ENCODE results near the gene MUC4.

- no peak for TF ChIP-seq CTCF (IDR thresholded peaks at IDR 0.05)
- TF ChIP-seq ZFX (IDR thresholded peaks at IDR 0.05; ENCODE audit: borderline replicate concordance), result no peak
Measured at GRCh38 chr3:195809291-195809785, 2.4 kb downstream of the MUC4 start.
